H1 (cell line): ENCODE results near the gene HIPK3. TPM values are rescaled to one million over a fixed set of nuclear protein-coding genes. Genes with fewer than 3 reads are reported as not detected.

Experiments used
- CTCF ChIA-PET: fragments of 300-600 bp; sonication (Branson Sonifier 250); formaldehyde crosslinking; loops from one replicate; lab custom pipeline; 2021; ENCODE audit not compliant: partially characterized antibody; lab: Charles Lee
- POLR2A ChIA-PET: fragments of 300-600 bp; sonication (Branson Sonifier 250); formaldehyde crosslinking; loops from one replicate; lab custom pipeline; 2021; ENCODE audit warnings: inconsistent platforms; ENCODE audit not compliant: partially characterized antibody; lab: Charles Lee
- DNase-seq, 2 experiments: peaks; one replicate each; pipeline versions ENCODE4 v3.0.0 to v3.0.0-alpha.2; 2010 to 2022; ENCODE audit warnings: low spot score in 2 of 2, low read depth in 1 of 2, mixed read lengths in 1 of 2
- FAIRE-seq: peaks from 2 replicates; lab custom pipeline; 2011; peaks lifted over from hg19 to GRCh38; lab: Jason Lieb, UNC
- H2AFZ ChIP-seq: 2 replicates; pipeline ENCODE4 v1.8.1; 2012; ENCODE audit warnings: low read length, inconsistent platforms
- H2AK5ac ChIP-seq: 2 replicates; pipeline ENCODE4 v1.6.1; 2013; ENCODE audit warnings: low read depth, low read length
- H2BK120ac ChIP-seq: replicated peaks from 2 replicates; pipeline ENCODE3; 2013; ENCODE audit warnings: low read depth, low read length, inconsistent platforms
- H2BK12ac ChIP-seq: 2 replicates; pipeline ENCODE4 v1.6.1; 2013; ENCODE audit warnings: low read depth, low read length
- H2BK15ac ChIP-seq: 2 replicates; pipeline ENCODE4 v1.6.1; 2013; ENCODE audit warnings: low read length
- H2BK20ac ChIP-seq: 2 replicates; pipeline ENCODE4 v1.6.1; 2013; ENCODE audit warnings: low read length
- H2BK5ac ChIP-seq: 2 replicates; pipeline ENCODE4 v1.6.1; 2013; ENCODE audit warnings: low read depth, low read length
- H3K14ac ChIP-seq: 2 replicates; pipeline ENCODE4 v1.6.1; 2013; ENCODE audit warnings: inconsistent platforms; ENCODE audit not compliant: insufficient read length
- H3K18ac ChIP-seq: 2 replicates; pipeline ENCODE4 v1.6.1; 2013; ENCODE audit warnings: low read length; ENCODE audit errors: extremely low read depth
- H3K23ac ChIP-seq: 2 replicates; pipeline ENCODE4 v1.6.1; 2013; ENCODE audit warnings: inconsistent platforms; ENCODE audit not compliant: insufficient read length
- H3K23me2 ChIP-seq: 2 replicates; pipeline ENCODE4 v1.6.1; 2013; ENCODE audit warnings: low read depth, low read length
- H3K27ac ChIP-seq: 2 replicates; pipeline ENCODE4 v1.6.1; 2011; ENCODE audit warnings: low read depth, low read length, inconsistent platforms
- H3K27me3 ChIP-seq, 4 experiments: replicated peaks in 1 of 4; 1 replicate in 1 of 4; 2 replicates in 3 of 4; pipeline versions ENCODE4 v1.6.1 to v1.8.1; 2011 to 2013; ENCODE audit warnings: low read length in 3 of 4, mild to moderate bottlenecking in 3 of 4, inconsistent platforms in 2 of 4, mixed read lengths in 2 of 4, moderate library complexity in 1 of 4; ENCODE audit not compliant: control insufficient read depth in 3 of 4, insufficient read depth in 3 of 4; ENCODE audit errors: extremely low read depth in 1 of 4
- H3K36me3 ChIP-seq, 4 experiments: 2 replicates each; pipeline versions ENCODE4 v1.6.1 to v1.8.1; 2011 to 2013; ENCODE audit warnings: mild to moderate bottlenecking in 4 of 4, low read length in 3 of 4, moderate library complexity in 2 of 4, control low read depth in 1 of 4, inconsistent platforms in 1 of 4; ENCODE audit not compliant: insufficient read depth in 4 of 4, control insufficient read depth in 2 of 4
- H3K4ac ChIP-seq: replicated peaks from 2 replicates; pipeline ENCODE3; 2013; ENCODE audit warnings: low read length, low read depth, mixed read lengths, inconsistent platforms; ENCODE audit not compliant: insufficient read length
- H3K4me1 ChIP-seq, 4 experiments: replicated peaks in 1 of 4; 1 replicate in 1 of 4; 2 replicates in 3 of 4; pipeline versions ENCODE4 v1.6.1 to v1.8.1; 2011 to 2013; ENCODE audit warnings: low read length in 3 of 4, inconsistent platforms in 2 of 4, mixed read lengths in 1 of 4; ENCODE audit not compliant: insufficient read depth in 4 of 4, control insufficient read depth in 3 of 4
- H3K4me2 ChIP-seq, 2 experiments: 2 replicates each; pipeline versions ENCODE4 v1.6.1 to v1.8.1; 2011 to 2013; ENCODE audit warnings: low read depth in 2 of 2, low read length in 2 of 2, control low read depth in 1 of 2, inconsistent platforms in 1 of 2, mild to moderate bottlenecking in 1 of 2; ENCODE audit not compliant: insufficient read depth in 1 of 2
- H3K4me3 ChIP-seq, 4 experiments: fragments of 200-600, 300-600 bp in 1 of 4; sonication (generic), shearing (Covaris generic), sonication (Bioruptor Twin) in 1 of 4; 2 replicates each; pipeline versions ENCODE4 v1.5.1 to v1.8.1; 2011 to 2016; ENCODE audit warnings: low read length in 4 of 4, low read depth in 3 of 4, control low read depth in 2 of 4, inconsistent platforms in 2 of 4, mild to moderate bottlenecking in 2 of 4, mixed read lengths in 1 of 4, moderate library complexity in 1 of 4; ENCODE audit not compliant: insufficient read depth in 2 of 4; ENCODE audit errors: extremely low read depth in 1 of 4
- H3K56ac ChIP-seq: replicated peaks from 2 replicates; pipeline ENCODE3; 2013; ENCODE audit warnings: low read depth, mild to moderate bottlenecking, mixed read lengths, low read length, inconsistent platforms; ENCODE audit not compliant: insufficient read length
- H3K79me1 ChIP-seq: 2 replicates; pipeline ENCODE4 v1.6.1; 2013; ENCODE audit warnings: low read depth, low read length, control low read depth
- H3K79me2 ChIP-seq, 2 experiments: 2 replicates each; pipeline versions ENCODE4 v1.6.1 to v1.8.1; 2012 to 2013; ENCODE audit warnings: low read length in 2 of 2, mild to moderate bottlenecking in 2 of 2, inconsistent platforms in 1 of 2; ENCODE audit not compliant: insufficient read depth in 2 of 2, control insufficient read depth in 1 of 2
- H3K9ac ChIP-seq, 4 experiments: replicated peaks in 1 of 4; 1 replicate in 1 of 4; 2 replicates in 3 of 4; pipeline versions ENCODE4 v1.6.1 to v1.8.1; 2011 to 2013; ENCODE audit warnings: low read depth in 3 of 4, low read length in 3 of 4, control low read depth in 2 of 4, mild to moderate bottlenecking in 2 of 4, moderate library complexity in 2 of 4, inconsistent platforms in 1 of 4; ENCODE audit errors: extremely low read depth in 1 of 4
- H3K9me3 ChIP-seq, 2 experiments: 2 replicates each; pipeline versions ENCODE4 v1.6.1 to v1.8.1; 2012 to 2013; ENCODE audit warnings: mild to moderate bottlenecking in 2 of 2, moderate library complexity in 2 of 2, control low read depth in 1 of 2, inconsistent platforms in 1 of 2, low read depth in 1 of 2, low read length in 1 of 2, mixed read lengths in 1 of 2; ENCODE audit not compliant: insufficient read depth in 2 of 2
- H4K20me1 ChIP-seq, 2 experiments: replicated peaks in 1 of 2; 2 replicates each; pipeline versions ENCODE3 to v1.8.1; 2011 to 2013; ENCODE audit warnings: inconsistent platforms in 2 of 2, low read length in 2 of 2, mild to moderate bottlenecking in 1 of 2; ENCODE audit not compliant: insufficient read depth in 2 of 2, control insufficient read depth in 1 of 2
- H4K5ac ChIP-seq: 2 replicates; pipeline ENCODE4 v1.6.1; 2013; ENCODE audit warnings: low read length, low read depth, mixed read lengths, inconsistent platforms; ENCODE audit not compliant: insufficient read length
- H4K8ac ChIP-seq: 2 replicates; pipeline ENCODE4 v1.8.0; 2013; ENCODE audit warnings: mild to moderate bottlenecking, moderate library complexity, low read length, inconsistent platforms; ENCODE audit not compliant: insufficient read depth; ENCODE audit errors: extremely low read depth
- H4K91ac ChIP-seq: replicated peaks from 2 replicates; pipeline ENCODE3; 2013; ENCODE audit warnings: low read length, mixed read lengths, inconsistent platforms; ENCODE audit not compliant: insufficient read length
- CEBPB ChIP-seq: IDR thresholded peaks from 2 replicates; pipeline ENCODE4 v1.6.1; 2012; ENCODE audit warnings: low read depth, low read length
- JUND ChIP-seq: IDR thresholded peaks from 2 replicates; pipeline ENCODE4 v1.6.1; 2011; ENCODE audit warnings: mild to moderate bottlenecking, improper control_type of control experiment, low read length
- MAX ChIP-seq: IDR thresholded peaks from 2 replicates; pipeline ENCODE4 v1.6.1; 2012; ENCODE audit warnings: inconsistent platforms
- WGBS, 2 experiments: shearing (Covaris generic) in 1 of 2; methylation state at CpG; one replicate each; pipeline versions ENCODE4 v1.1.6 to v1.1.7; 2013 to 2015; ENCODE audit warnings: low lambda C conversion rate in 2 of 2, mixed read lengths in 2 of 2, inconsistent platforms in 1 of 2, low coverage in 1 of 2, missing lambda C conversion rate in 1 of 2; ENCODE audit not compliant: insufficient replicate concordance in 2 of 2, insufficient coverage in 1 of 2, insufficient read length in 1 of 2; ENCODE audit errors: extremely low coverage in 1 of 2, missing lambda C conversion rate in 1 of 2; 5-methylcytosine and 5-hydroxymethylcytosine counted together
- polyA plus RNA-seq, 7 experiments: library from polyadenylated mRNA; depleted of rRNA in 3 of 7; stranded (reverse) in 5 of 7; unstranded in 2 of 7; fragments of >200 nt in 5 of 7; fragments of 200-250 nt in 2 of 7; gene quantifications; 1 replicate in 5 of 7; 2 replicates in 1 of 7; 4 replicates in 1 of 7; pipeline versions ENCODE4 v1.2.1 to v1.2.3, GENCODE V29; 2011 to 2013; ENCODE audit warnings: missing spikeins in 2 of 7, mixed read lengths in 2 of 7
- total RNA-seq: library from RNA; stranded (reverse); fragmentation: NEBNext Ultra II Directional; extraction: Animal tissue kit (Norgen Biotek cat#: 25700); gene quantifications from 2 replicates; pipeline ENCODE4 v1.2.1, GENCODE V29; 2021

HIPK3 gene
- total and polyA plus RNA-seq, 2 of the 8 experiments (the other 6 are each of a cell fraction or from before 2014, with no cell fraction given): 5.0 to 22.3 TPM

GRCh38 chr11:33384220-33384619 lies 127.0 kb downstream of the HIPK3 start:
- no peak overlapping the region for H3K18ac ChIP-seq
- DNase-seq: no peak
- H3K23me2 ChIP-seq: peaks cover 2% of the 10 kb centered on the region; the same call in 1 of the 2 replicates
- ChIA-PET CTCF (interaction anchor here (1.4 kb wide), 1 partner anchor 303 kb away, joined by 3 read pairs; no protein-coding TSS in a partner anchor), POLR2A (no interaction called here)
- no peak overlapping the region for H2BK20ac ChIP-seq
- no peak overlapping the region for H2BK120ac ChIP-seq
- H3K9me3 ChIP-seq: peaks cover 0 to 4% of the 10 kb centered on the region in 2 experiments; a peak in 2 of 4 replicates
- no peak for FAIRE-seq
- no peak overlapping the region for H2AFZ ChIP-seq
- H3K4me2 ChIP-seq: no peak overlapping the region
- no peak for TF ChIP-seq CEBPB
- no peak for TF ChIP-seq JUND
- TF ChIP-seq MAX: no peak
- H3K23ac ChIP-seq: no peak overlapping the region
- no peaks in the 10 kb centered on the region for H4K20me1 ChIP-seq
- no peak overlapping the region for H3K4me3 ChIP-seq
- 89% methylated on average over 2 of the region's 2 CpGs; no CpG with 5 or more reads in 1 of the 2 experiments for WGBS, 2 experiments
- H2AK5ac ChIP-seq: no peak overlapping the region
- H2BK15ac ChIP-seq: no peak overlapping the region
- no peak overlapping the region for H3K14ac ChIP-seq
- H4K8ac ChIP-seq: no peak overlapping the region
- H3K56ac ChIP-seq: no peak overlapping the region
- H3K4ac ChIP-seq: no peak overlapping the region
- H3K79me1 ChIP-seq: no peaks in the 10 kb centered on the region
- no peaks in the 10 kb centered on the region for H3K36me3 ChIP-seq
- H2BK5ac ChIP-seq: no peak overlapping the region
- no peak overlapping the region for H3K27ac ChIP-seq
- no peaks in the 10 kb centered on the region for H3K27me3 ChIP-seq
- H3K4me1 ChIP-seq: no peaks in the 10 kb centered on the region
- H2BK12ac ChIP-seq: no peak overlapping the region
- no peak overlapping the region for H4K5ac ChIP-seq
- H4K91ac ChIP-seq: no peak overlapping the region
- H3K9ac ChIP-seq: no peak overlapping the region
- no peaks in the 10 kb centered on the region for H3K79me2 ChIP-seq
